Activated T-helper 1 cell treated with anti-CD3 and anti-CD28 coated beads, Interleukin-2, amount 50 U/mL, for 16 hours (primary cell): ENCODE data around the gene ZNF805.
"Not testable (repeated sequence)": the region's sequence is repeated elsewhere in the genome, so short reads cannot be mapped to it uniquely, and the experiment has no call there.

Experiments
- DNase-seq, 2 donors: peaks; one replicate each; pipeline ENCODE4 v3.0.0-alpha.2; 2020; ENCODE audit warnings: low read depth in 1 of 2, low spot score in 1 of 2

ZNF805 gene

GRCh38 chr19:57267291-57267690 is 26.9 kb downstream of the ZNF805 start:
- DNase-seq = no peak

- no peak for DNase-seq
Measured at GRCh38 chr19:57269515-57270250, 29.3 kb downstream of the ZNF805 start.

- no peak for DNase-seq
Measured at GRCh38 chr19:57271280-57271679, 30.8 kb downstream of the ZNF805 start.

GRCh38 chr19:57273014-57273413 is 32.6 kb downstream of the ZNF805 start:
- no peak for DNase-seq

- no peak for DNase-seq
Measured at GRCh38 chr19:57276430-57276829, 36.0 kb downstream of the ZNF805 start.

GRCh38 chr19:57278481-57278880 is 38.0 kb downstream of the ZNF805 start:
- not testable (repeated sequence) for DNase-seq

GRCh38 chr19:57279418-57280164 is 39.2 kb downstream of the ZNF805 start:
- peak; percentile 44 to 72 for DNase-seq

- peak; percentile 94 for DNase-seq
Measured at GRCh38 chr19:57280165-57280961, 39.9 kb downstream of the ZNF805 start, which contains the start of gene ZNF460. ZNF460 (plus strand) TSS chr19:57280485; CDS start chr19:57280807, 322 bp downstream.

GRCh38 chr19:57280962-57281400 is 40.5 kb downstream of the ZNF805 start:
- DNase-seq = no peak

- no peak for DNase-seq
Measured at GRCh38 chr19:57282011-57282643, 41.7 kb downstream of the ZNF805 start.

GRCh38 chr19:57288373-57288772 is 47.9 kb downstream of the ZNF805 start:
- DNase-seq = no peak

- no peak for DNase-seq
Measured at GRCh38 chr19:57290970-57291369, 50.5 kb downstream of the ZNF805 start.

- DNase-seq = no peak
Measured at GRCh38 chr19:57292547-57292946, 52.1 kb downstream of the ZNF805 start.

GRCh38 chr19:57293719-57294118 is 53.3 kb downstream of the ZNF805 start:
- DNase-seq = no peak

- no peak for DNase-seq
Measured at GRCh38 chr19:57302020-57302465, 61.6 kb downstream of the ZNF805 start.

GRCh38 chr19:57302727-57303401 is 62.4 kb downstream of the ZNF805 start:
- no peak for DNase-seq
